ENCODE results near the gene CD63. TPM values are rescaled to one million over a fixed set of nuclear protein-coding genes. Genes with fewer than 3 reads are reported as not detected.

Gene CD63
- total and polyA plus RNA-seq, 2 of the 4 experiments (the other 2 are of a cell fraction) = 995 to 1,398 TPM

DNA sequence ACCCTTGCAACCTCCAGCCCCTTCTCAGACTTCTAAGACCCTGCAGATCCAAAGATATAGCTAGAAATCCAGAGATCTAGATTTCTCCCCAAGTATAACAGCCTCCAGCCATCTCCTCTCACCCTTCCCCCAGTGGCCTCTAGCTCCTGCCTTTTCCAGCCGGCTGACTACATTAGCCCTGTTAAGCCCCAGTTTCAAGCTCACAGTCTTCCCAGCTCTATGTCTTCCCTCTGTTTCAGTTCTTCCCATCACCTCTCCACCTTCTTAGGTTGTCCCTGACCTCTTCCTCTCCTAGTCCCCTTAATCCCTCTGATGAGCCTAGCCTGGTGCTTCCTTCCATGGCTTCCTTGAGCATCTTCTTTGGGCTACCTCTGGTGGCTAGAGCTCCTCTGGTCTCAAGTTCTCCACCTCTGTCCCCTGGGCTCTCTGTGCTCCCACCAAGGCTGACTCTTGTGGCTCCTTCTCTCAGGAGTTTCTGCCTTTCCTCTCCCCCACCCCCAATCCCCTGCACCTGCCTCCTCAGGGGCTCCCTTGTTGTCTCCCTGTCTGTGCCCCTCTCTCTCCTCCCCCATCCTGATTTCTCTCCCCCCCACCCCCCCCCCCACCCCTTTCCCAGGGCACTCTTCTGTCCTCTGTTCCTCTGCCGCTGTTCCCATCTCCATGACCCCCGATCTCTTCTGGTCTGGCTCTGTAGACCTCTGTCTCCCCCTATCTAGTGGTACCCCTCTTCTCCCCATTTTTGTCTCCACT lies 13.3 kb upstream of the CD63 start:
- H4K91ac ChIP-seq (ENCODE audit: insufficient read depth, low read depth, low read length) = peak overlapping the region; percentile 10; the same call in 1 of the 2 replicates
- no peaks in the 10 kb centered on the region for H3K27me3 ChIP-seq (ENCODE audit: control insufficient read depth, insufficient read depth, low read length)
- no peak overlapping the region for H2BK15ac ChIP-seq (ENCODE audit: low read depth, low read length)
- H3K9me1 ChIP-seq (ENCODE audit: insufficient read depth, low read length) = peaks cover 9% of the 10 kb centered on the region; the same call in 1 of the 2 replicates
- peak overlapping the region; percentile 35 for H3K4me3 ChIP-seq (ENCODE audit: insufficient read depth, low read depth, low read length)
- in situ Hi-C loops (cut with MboI; ENCODE audit: low sequenced_read_pairs) = no loop called here
- peak overlapping the region; percentile 63; the same call in 1 of the 2 replicates for H2AK5ac ChIP-seq (ENCODE audit: low read depth, low read length)
- H3K18ac ChIP-seq (ENCODE audit: low read depth, low read length) = peak overlapping the region; percentile 7; the same call in 1 of the 2 replicates
- H4K5ac ChIP-seq (ENCODE audit: low read depth, low read length) = no peak overlapping the region
- peak overlapping the region; percentile 89 for H2AFZ ChIP-seq (replicated peaks; ENCODE audit: low read length, poor library complexity)
- peaks cover 2 to 28% of the 10 kb centered on the region in 2 experiments; a peak in 2 of 4 replicates for H3K79me1 ChIP-seq (ENCODE audit: low read depth in 1 of 2, low read length in 2 of 2)
- dilution Hi-C loops (cut with HindIII; ENCODE audit: low sequenced_read_pairs, unreplicated experiment) = no loop called here
- H2BK20ac ChIP-seq (ENCODE audit: low read depth, low read length) = no peak overlapping the region
- H3K9me3 ChIP-seq (ENCODE audit: control insufficient read depth, insufficient read depth, low read length) = no peaks in the 10 kb centered on the region
- peak overlapping the region; percentile 87 for H2AK9ac ChIP-seq (replicated peaks; ENCODE audit: low read depth, low read length, poor library complexity)
- peak overlapping the region; percentile 50 for H3K14ac ChIP-seq (replicated peaks; ENCODE audit: low read depth, low read length)
- 10% methylated on average over 2 of the region's 3 CpGs; no CpG with 5 or more reads in 1 of the 2 experiments for WGBS, 2 experiments (ENCODE audit: extremely low coverage in 2 of 2, insufficient read length in 1 of 2)
- H3K4me1 ChIP-seq (ENCODE audit: control insufficient read depth, insufficient read depth, low read length) = peaks cover 21% of the 10 kb centered on the region
- ATAC-seq (ENCODE audit: low read depth) (no peak), DNase-seq (no peak)
- H3K4ac ChIP-seq (ENCODE audit: low read depth, low read length) = peak overlapping the region; percentile 72
- peaks cover 7% of the 10 kb centered on the region for H4K20me1 ChIP-seq (ENCODE audit: insufficient read depth, low read length)
- ChIA-PET CTCF (no interaction called here), POLR2A (ENCODE audit: unreplicated experiment) (no interaction called here)
- no peak overlapping the region for H2BK120ac ChIP-seq (ENCODE audit: low read depth, low read length)
- H3K36me3 ChIP-seq (ENCODE audit: control insufficient read depth, insufficient read depth, low read length) = no peaks in the 10 kb centered on the region
- H4K8ac ChIP-seq (ENCODE audit: low read depth in 2 of 2, low read length in 2 of 2) = peak overlapping the region; percentile 74 to 76; a peak in 2 of 4 replicates
- no TSS peak for BruUV-seq (replicated peaks)
- peak overlapping the region; percentile 81 for H3K9ac ChIP-seq (ENCODE audit: low read depth, low read length)
- H3K4me2 ChIP-seq (ENCODE audit: low read depth, low read length) = peak overlapping the region; percentile 79
- H3K56ac ChIP-seq (ENCODE audit: extremely low read depth, insufficient read depth, low read length) = peak overlapping the region; percentile 54; the same call in 1 of the 2 replicates
- H2BK5ac ChIP-seq (ENCODE audit: low read depth, low read length, poor library complexity, severe bottlenecking) = peak overlapping the region; percentile 5
- peak overlapping the region; percentile 48 for H3K27ac ChIP-seq (ENCODE audit: insufficient read depth, low read length)
- H3K23ac ChIP-seq (ENCODE audit: low read depth, low read length) = peak overlapping the region; percentile 67; the same call in 1 of the 2 replicates
- intact Hi-C loops (cut with micrococcal nuclease) = loop anchor here (5.0 kb wide), 2 partner anchors 75 to 190 kb away; partner anchors contain the start of genes DGKA, ORMDL2 and SARNP
- no peak for TF ChIP-seq MXI1 (IDR thresholded peaks at IDR 0.05; ENCODE audit: borderline replicate concordance, low read depth, low read length)
- TF ChIP-seq POLR2A (IDR thresholded peaks at IDR 0.05; ENCODE audit: low read depth, low read length) = no peak
- TF ChIP-seq BHLHE40 (IDR thresholded peaks at IDR 0.05; ENCODE audit: low read depth, low read length) = no peak
- TF ChIP-seq CEBPB (IDR thresholded peaks at IDR 0.05; ENCODE audit: low read depth, low read length) = no peak
- no peak for TF ChIP-seq MAFK (IDR thresholded peaks at IDR 0.05; ENCODE audit: low read depth, low read length)
- TF ChIP-seq CHD1 (IDR thresholded peaks at IDR 0.05; ENCODE audit: low read depth, low read length) = no peak
- TF ChIP-seq, protein P1, sequence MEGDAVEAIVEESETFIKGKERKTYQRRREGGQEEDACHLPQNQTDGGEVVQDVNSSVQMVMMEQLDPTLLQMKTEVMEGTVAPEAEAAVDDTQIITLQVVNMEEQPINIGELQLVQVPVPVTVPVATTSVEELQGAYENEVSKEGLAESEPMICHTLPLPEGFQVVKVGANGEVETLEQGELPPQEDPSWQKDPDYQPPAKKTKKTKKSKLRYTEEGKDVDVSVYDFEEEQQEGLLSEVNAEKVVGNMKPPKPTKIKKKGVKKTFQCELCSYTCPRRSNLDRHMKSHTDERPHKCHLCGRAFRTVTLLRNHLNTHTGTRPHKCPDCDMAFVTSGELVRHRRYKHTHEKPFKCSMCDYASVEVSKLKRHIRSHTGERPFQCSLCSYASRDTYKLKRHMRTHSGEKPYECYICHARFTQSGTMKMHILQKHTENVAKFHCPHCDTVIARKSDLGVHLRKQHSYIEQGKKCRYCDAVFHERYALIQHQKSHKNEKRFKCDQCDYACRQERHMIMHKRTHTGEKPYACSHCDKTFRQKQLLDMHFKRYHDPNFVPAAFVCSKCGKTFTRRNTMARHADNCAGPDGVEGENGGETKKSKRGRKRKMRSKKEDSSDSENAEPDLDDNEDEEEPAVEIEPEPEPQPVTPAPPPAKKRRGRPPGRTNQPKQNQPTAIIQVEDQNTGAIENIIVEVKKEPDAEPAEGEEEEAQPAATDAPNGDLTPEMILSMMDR (conservative IDR thresholded peaks at IDR 0.05; ENCODE audit: low read depth, low read length) = no peak
- no peak for TF ChIP-seq RAD21 (IDR thresholded peaks at IDR 0.05; ENCODE audit: low read length)
- no peak for TF ChIP-seq SMC3 (IDR thresholded peaks at IDR 0.05; ENCODE audit: low read depth, low read length)
- TF ChIP-seq, protein P2, sequence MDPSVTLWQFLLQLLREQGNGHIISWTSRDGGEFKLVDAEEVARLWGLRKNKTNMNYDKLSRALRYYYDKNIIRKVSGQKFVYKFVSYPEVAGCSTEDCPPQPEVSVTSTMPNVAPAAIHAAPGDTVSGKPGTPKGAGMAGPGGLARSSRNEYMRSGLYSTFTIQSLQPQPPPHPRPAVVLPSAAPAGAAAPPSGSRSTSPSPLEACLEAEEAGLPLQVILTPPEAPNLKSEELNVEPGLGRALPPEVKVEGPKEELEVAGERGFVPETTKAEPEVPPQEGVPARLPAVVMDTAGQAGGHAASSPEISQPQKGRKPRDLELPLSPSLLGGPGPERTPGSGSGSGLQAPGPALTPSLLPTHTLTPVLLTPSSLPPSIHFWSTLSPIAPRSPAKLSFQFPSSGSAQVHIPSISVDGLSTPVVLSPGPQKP (IDR thresholded peaks at IDR 0.05; ENCODE audit: borderline replicate concordance, low read depth, low read length) = no peak
- TF ChIP-seq RCOR1 (IDR thresholded peaks at IDR 0.05; ENCODE audit: insufficient replicate concordance, low read length) = no peak
- TF ChIP-seq RFX5 (IDR thresholded peaks at IDR 0.05; ENCODE audit: low read depth, low read length) = no peak
- TF ChIP-seq, protein P3, sequence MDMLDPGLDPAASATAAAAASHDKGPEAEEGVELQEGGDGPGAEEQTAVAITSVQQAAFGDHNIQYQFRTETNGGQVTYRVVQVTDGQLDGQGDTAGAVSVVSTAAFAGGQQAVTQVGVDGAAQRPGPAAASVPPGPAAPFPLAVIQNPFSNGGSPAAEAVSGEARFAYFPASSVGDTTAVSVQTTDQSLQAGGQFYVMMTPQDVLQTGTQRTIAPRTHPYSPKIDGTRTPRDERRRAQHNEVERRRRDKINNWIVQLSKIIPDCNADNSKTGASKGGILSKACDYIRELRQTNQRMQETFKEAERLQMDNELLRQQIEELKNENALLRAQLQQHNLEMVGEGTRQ (IDR thresholded peaks at IDR 0.05; ENCODE audit: low read depth, low read length) = no peak
- no peak for TF ChIP-seq NFE2L2 (IDR thresholded peaks at IDR 0.05; ENCODE audit: low read depth, low read length)
